GM18511 (cell line): ENCODE measurements around the gene TRIM28.

Experiments used
- ATAC-seq: cut with Tn5 transposase; IDR thresholded peaks from one replicate; pipeline ENCODE4 v1.9.1; 2021; ENCODE audit warnings: mild to moderate bottlenecking, moderate library complexity; ENCODE audit not compliant: unreplicated experiment

TRIM28 gene

DNA sequence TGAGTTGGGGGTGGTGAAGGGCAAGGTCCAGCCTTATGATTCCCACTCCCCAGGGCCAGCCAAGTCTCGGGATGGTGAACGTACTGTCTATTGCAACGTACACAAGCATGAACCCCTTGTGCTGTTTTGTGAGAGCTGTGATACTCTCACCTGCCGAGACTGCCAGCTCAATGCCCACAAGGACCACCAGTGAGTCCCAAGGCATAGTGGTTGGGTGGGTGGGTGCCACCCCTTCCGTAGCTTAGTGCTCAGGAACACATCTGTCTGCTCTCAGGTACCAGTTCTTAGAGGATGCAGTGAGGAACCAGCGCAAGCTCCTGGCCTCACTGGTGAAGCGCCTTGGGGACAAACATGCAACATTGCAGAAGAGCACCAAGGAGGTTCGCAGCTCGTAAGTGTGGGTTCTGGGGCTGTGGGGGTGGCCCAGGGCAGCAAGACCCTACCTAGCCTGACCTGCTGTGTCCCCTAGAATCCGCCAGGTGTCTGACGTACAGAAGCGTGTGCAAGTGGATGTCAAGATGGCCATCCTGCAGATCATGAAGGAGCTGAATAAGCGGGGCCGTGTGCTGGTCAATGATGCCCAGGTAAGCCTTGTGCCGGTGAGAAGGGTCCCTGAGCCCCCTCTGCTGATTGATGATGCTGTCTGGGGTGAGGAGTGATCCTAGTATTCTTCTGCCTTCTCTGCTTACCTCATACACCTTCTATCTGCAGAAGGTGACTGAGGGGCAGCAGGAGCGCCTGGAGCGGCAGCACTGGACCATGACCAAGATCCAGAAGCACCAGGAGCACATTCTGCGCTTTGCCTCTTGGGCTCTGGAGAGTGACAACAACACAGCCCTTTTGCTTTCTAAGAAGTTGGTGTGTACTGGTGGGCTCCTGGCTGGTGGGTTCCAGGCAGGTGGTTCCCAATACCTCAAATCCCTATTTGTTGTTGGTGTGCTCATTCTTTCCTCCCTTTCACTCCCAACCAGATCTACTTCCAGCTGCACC is 3.8 kb downstream of the TRIM28 start:
- no peak for ATAC-seq

GRCh38 chr19:58548859-58549663 is 5.2 kb downstream of the TRIM28 start:
- ATAC-seq = no peak

GRCh38 chr19:58549664-58550361 is 5.9 kb downstream of the TRIM28 start:
- ATAC-seq = no peak

- ATAC-seq = no peak
These were observed 6.7 kb downstream of the TRIM28 start for GRCh38 chr19:58550362-58551122.

DNA sequence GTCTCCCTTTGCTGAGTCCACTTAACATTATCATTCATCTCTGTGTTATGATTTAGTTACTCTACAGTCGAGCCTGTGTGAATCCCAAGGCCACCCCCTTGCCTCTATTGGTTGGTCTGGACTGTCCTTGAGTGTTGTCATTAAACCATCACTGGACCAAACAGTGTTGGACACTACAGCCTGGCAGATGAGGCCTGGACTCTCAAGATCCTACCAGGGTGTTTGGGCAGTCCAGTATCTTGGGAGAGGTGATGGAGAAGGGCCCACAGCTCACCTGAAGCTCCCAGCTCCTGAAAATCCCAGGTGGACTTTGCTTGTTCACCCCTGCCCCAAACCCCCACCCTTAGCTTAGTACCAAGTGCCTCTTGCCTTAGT is 7.2 kb downstream of the TRIM28 start:
- no peak for ATAC-seq

DNA sequence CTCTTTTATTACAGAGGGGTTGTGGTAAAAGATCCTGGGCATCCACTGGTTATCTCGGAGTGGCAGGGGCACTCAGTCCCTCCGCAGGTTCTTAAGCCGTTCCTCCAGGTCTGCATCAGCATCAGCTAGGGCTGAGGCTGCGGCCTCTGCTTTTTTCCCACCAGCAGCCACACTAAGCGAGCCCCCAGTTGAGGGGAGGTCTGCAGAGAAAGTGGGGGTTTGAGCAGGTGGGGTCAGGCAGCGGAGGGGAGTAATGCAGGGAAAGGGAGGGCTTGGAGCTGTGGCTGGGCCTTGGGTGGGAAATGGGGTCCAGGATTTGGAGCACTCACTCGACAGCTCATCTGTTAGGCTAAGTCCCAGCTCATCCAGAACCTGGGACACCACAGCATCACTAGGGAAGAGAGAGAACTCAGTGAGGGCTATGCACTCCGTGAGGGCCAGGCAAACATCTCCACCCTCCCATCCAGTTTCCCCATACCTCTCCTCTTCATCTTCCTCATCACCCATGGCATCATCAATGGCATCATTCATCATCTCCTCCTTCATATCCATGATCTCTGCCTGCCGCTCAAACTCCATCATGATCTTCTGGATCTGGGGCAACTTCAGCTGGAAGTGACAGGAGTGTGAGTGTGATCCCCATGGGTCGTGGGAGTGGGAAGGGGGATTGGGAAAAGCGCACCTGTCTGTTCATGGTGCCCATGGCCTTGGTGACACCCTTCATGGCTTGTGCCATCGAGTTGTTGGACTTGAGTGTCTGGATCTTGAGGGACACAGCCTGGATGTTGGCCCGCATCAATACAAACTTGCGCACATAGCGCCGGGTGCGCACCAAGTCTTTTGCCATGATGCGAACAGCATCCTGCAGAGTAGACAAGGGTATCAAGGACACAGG is 8.0 kb downstream of the TRIM28 start:
- no peak for ATAC-seq

- ATAC-seq = no peak
These were observed 8.8 kb downstream of the TRIM28 start for GRCh38 chr19:58552655-58553054.

GRCh38 chr19:58553799-58554493 is 10.1 kb downstream of the TRIM28 start:
- ATAC-seq = no peak

DNA sequence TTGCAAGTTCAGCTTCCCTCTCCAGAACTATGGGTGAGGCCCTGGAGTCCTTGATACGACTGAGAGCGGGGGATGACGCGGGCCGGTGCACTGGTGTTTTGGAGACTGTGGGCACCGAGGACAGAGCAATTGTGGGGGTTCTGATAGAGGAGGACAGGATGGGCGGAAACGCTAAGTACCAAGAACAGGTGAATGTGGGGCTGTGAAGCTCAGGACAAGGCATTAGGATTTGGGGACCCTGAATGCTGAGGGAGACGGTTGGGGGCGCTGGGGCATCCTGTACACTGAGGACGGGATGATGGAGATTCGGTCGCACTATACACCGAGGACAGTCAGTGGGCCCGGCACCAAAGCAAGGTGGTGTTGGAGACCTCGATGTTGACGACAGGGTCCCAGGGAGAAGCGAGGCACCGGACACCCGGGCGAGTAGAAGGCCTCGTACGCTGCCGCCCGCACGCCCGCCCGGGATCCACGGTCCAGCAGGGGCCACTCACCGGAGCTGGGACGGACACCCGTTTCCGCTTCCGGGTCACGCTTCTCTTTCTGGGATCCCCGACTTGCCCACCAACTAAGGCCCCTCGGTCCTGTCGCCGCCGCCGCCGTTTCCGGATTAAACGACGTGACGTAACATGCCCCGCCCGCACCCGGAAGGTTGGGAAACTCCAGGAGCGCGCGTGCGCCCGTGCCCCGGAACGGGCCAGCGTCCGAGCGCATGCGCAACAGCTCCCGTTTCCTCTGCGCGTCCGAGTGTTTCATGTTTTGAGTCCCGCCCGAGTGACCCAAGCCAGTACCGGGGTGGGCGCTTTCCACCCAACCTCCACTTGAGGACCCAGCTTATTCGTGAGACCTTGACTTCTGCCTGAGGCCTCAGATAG is 10.9 kb downstream of the TRIM28 start, which contains the start of gene CHMP2A:
Gene CHMP2A, minus strand, starts transcription at position 612 of the 875 bp plus-strand sequence. CDS start 893 bp downstream, outside the sequence.
- ATAC-seq = peak; percentile 37

- ATAC-seq = no peak
These were observed 11.6 kb downstream of the TRIM28 start for GRCh38 chr19:58555369-58555885.

DNA sequence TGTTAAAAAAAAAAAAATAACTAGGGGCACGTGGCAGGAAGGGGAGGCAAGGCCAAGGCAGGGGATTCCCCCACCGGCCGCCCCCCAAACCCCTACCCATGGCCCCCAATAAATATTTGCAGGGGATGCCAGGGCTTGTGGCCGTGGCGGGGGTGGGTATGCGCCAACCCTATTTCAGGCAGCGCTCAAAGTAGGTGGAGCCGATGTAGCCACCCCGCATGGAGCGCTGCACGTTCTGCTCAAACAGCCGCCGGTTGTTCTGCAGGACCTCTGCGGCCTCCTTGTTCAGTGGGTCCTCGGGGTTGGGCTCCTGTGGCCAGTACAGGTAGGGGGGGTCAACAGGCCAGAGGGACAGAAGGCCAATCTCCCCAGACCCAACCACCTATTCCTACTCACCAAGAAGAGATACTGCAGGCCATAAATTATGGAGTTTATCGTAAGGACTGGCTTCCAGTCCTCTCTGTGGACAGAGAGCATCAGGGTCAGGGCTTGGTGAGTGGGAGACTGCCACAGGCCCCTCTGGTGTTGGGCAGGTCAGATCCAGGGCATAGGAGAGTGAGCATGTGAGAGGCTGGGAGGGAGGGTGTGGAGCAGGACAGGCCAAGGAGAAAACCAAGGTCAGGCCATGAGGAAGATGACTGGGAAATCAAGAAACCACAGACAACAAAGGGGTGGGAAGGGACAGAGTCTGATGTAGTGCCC is 12.2 kb downstream of the TRIM28 start:
- no peak for ATAC-seq

DNA sequence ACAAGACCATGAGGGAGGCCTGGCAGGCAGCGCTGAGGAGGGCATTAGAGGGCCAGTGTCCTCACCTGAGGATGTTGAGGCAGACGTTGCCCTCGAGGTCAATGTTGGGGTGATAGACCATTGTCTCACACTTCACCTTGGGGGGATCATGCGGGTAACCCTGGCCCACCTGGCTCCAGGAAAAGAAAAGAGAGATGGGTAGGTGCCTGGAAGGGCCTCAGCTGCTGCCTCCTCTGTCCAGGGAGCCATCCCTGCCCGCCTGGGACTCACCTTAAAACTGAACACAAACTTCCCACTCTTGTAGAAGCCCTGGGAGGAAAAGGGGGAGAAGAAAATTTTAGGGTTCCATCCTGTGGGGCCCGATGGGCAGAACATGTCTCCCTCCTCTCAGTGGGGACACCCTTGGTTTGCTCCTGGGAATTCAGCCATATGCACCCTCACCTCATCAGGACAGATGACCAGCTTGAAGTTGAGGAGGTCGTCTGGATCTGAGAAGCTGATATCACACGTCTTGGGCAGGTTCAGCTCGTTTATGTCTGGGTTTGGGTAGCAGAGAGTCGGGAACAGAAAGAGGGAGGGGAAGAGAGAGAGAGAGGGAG is 12.9 kb downstream of the TRIM28 start:
- no peak for ATAC-seq

GRCh38 chr19:58557221-58558065 is 13.6 kb downstream of the TRIM28 start:
- no peak for ATAC-seq

- peak; percentile 1 for ATAC-seq
These were observed 14.3 kb downstream of the TRIM28 start, which contains the start of gene UBE2M for GRCh38 chr19:58558066-58558622. TSS of gene UBE2M (minus strand) at chr19:58558611. CDS start at chr19:58558381, 230 bp downstream.

DNA sequence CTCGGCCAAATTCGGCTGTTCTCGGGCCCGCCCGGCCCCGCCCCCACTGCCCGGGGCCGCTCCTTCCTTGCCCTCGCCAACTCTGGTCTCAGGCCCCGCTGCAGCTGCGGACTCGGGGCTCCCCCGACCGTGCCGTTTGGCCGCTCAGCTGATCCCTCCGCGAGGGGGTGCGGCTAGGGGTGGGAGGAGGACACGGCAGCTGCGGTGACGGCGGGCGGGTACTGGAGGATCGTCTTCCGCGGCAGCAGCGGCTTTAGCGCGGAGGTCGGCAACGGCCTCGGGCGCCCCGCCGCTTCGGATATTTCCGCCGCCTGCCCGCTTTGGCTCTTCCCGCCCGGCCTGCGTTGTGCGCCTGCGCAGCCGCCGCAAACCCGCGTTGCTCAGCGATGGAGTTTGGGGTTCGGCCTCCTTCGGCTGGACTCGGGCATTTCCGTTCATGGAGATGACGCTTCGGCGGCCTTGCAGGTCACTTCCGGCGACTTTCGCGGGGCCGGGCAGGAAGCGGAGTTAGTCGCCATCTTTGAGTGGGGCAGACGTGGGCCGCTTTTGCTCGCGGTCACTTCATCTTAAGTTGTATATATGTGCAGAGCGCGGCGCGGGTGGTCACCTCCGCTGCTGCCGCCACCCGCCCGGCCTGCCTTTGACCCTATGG is 14.9 kb downstream of the TRIM28 start:
- ATAC-seq = peak; percentile 54
